ENCODE results near the gene FRMD4A. TPM values are rescaled to one million over a fixed set of nuclear protein-coding genes. Genes with fewer than 3 reads are reported as not detected.

FRMD4A gene
- total RNA-seq, 4 donors from 2014 or later, result 27.5 to 40.4 (median 33.0) TPM

GRCh38 chr10:13920031-13920430 is 410.7 kb downstream of the FRMD4A start:
- TF ChIP-seq CTCF (IDR thresholded peaks at IDR 0.05), result no peak
- TF ChIP-seq POLR2A (IDR thresholded peaks at IDR 0.05), result no peak
- 72 to 97% methylated on average over 1 of the region's 1 CpG for WGBS, 2 donors

GRCh38 chr10:13917791-13918190 is 412.9 kb downstream of the FRMD4A start:
- TF ChIP-seq POLR2A (IDR thresholded peaks at IDR 0.05), result no peak
- TF ChIP-seq CTCF (IDR thresholded peaks at IDR 0.05), result no peak
- H3K4me3 ChIP-seq (ENCODE audit: low read depth, poor library complexity, severe bottlenecking), result no peak overlapping the region
- 85 to 91% methylated on average over 3 of the region's 3 CpGs for whole genome bisulfite sequencing, 2 donors
- no peak for DNase-seq (ENCODE audit: low spot score in 2 of 2)
- intact Hi-C loops (cut with DNase I; ENCODE audit: low total_unique reads), result no loop called here

More at GRCh38 chr10:13920031-13920430, 410.7 kb downstream of the FRMD4A start:
- intact Hi-C loops (cut with DNase I; ENCODE audit: low total_unique reads), result no loop called here
- no peak for DNase-seq (ENCODE audit: low spot score in 2 of 2)
- H3K4me3 ChIP-seq (ENCODE audit: low read depth, poor library complexity, severe bottlenecking), result no peak overlapping the region

GRCh38 chr10:13916384-13916947 is 414.3 kb downstream of the FRMD4A start:
- no peak overlapping the region for H3K4me3 ChIP-seq (ENCODE audit: low read depth, poor library complexity, severe bottlenecking)
- TF ChIP-seq POLR2A (IDR thresholded peaks at IDR 0.05) (no peak), CTCF (IDR thresholded peaks at IDR 0.05) (no peak)
- intact Hi-C loops (cut with DNase I; ENCODE audit: low total_unique reads), result no loop called here
- 86 to 93% methylated on average over 4 of the region's 4 CpGs for WGBS, 2 donors
- no peak for DNase-seq (ENCODE audit: low spot score in 2 of 2)

- intact Hi-C loops (cut with DNase I; ENCODE audit: low total_unique reads), result no loop called here
- 77 to 93% methylated on average over 6 to 7 of the region's 7 CpGs for WGBS, 2 donors
- no peak for DNase-seq (ENCODE audit: low spot score in 2 of 2)
- TF ChIP-seq CTCF (IDR thresholded peaks at IDR 0.05) (no peak), POLR2A (IDR thresholded peaks at IDR 0.05) (no peak)
- no peak overlapping the region for H3K4me3 ChIP-seq (ENCODE audit: low read depth, poor library complexity, severe bottlenecking)
Observed at GRCh38 chr10:13915710-13916109, 415.0 kb downstream of the FRMD4A start.

- H3K4me3 ChIP-seq (ENCODE audit: low read depth, poor library complexity, severe bottlenecking), result no peak overlapping the region
- TF ChIP-seq CTCF (IDR thresholded peaks at IDR 0.05) (no peak), POLR2A (IDR thresholded peaks at IDR 0.05) (no peak)
- 85 to 88% methylated on average over 5 of the region's 5 CpGs for WGBS, 2 donors
- DNase-seq (ENCODE audit: low spot score in 2 of 2), result no peak
- intact Hi-C loops (cut with DNase I; ENCODE audit: low total_unique reads), result no loop called here
Observed at GRCh38 chr10:13913897-13914296, 416.8 kb downstream of the FRMD4A start.
